Renal pelvis (tissue), 4 donors: ENCODE measurements around the gene UBE2I. TPM values are rescaled to one million over a fixed set of nuclear protein-coding genes. Genes with fewer than 3 reads are reported as not detected.

Source experiments
- DNase-seq: peaks from one replicate; pipeline ENCODE4 v3.0.0-alpha.2; 2013
- polyA plus RNA-seq, 3 donors: library from polyadenylated mRNA; unstranded; fragments of 120-200 nt; gene quantifications; one replicate each; pipeline ENCODE4 v1.2.1, GENCODE V29; 2013; ENCODE audit not compliant: insufficient read length in 3 of 3

The UBE2I gene
- polyA plus RNA-seq, 3 donors: 147 to 171 (median 165) TPM

- DNase-seq: no peak
These were observed 36.8 kb upstream of the UBE2I start for GRCh38 chr16:1272453-1273198.

GRCh38 chr16:1273816-1274215 is 35.6 kb upstream of the UBE2I start:
- DNase-seq: no peak

- DNase-seq: no peak
These were observed 34.7 kb upstream of the UBE2I start for GRCh38 chr16:1274767-1275166.

GRCh38 chr16:1275791-1276579 is 33.5 kb upstream of the UBE2I start:
- no peak for DNase-seq

GRCh38 chr16:1276580-1276878 is 32.9 kb upstream of the UBE2I start:
- DNase-seq: no peak

- no peak for DNase-seq
These were observed 32.3 kb upstream of the UBE2I start for GRCh38 chr16:1277151-1277598.

- no peak for DNase-seq
These were observed 31.7 kb upstream of the UBE2I start for GRCh38 chr16:1277617-1278282.

- no peak for DNase-seq
These were observed 31.0 kb upstream of the UBE2I start for GRCh38 chr16:1278477-1278876.

- DNase-seq: no peak
These were observed 30.1 kb upstream of the UBE2I start for GRCh38 chr16:1279081-1279944.

GRCh38 chr16:1279945-1280589 is 29.4 kb upstream of the UBE2I start:
- DNase-seq: no peak

GRCh38 chr16:1280783-1281182 is 28.7 kb upstream of the UBE2I start:
- DNase-seq: no peak

GRCh38 chr16:1281517-1281916 is 27.9 kb upstream of the UBE2I start:
- DNase-seq: no peak

GRCh38 chr16:1282324-1282973 is 27.0 kb upstream of the UBE2I start:
- no peak for DNase-seq

- no peak for DNase-seq
These were observed 26.1 kb upstream of the UBE2I start for GRCh38 chr16:1283296-1283695.

GRCh38 chr16:1283996-1284616 is 25.3 kb upstream of the UBE2I start:
- DNase-seq: no peak

- no peak for DNase-seq
These were observed 23.5 kb upstream of the UBE2I start for GRCh38 chr16:1285669-1286512.

GRCh38 chr16:1286513-1287094 is 22.8 kb upstream of the UBE2I start:
- no peak for DNase-seq

- DNase-seq: no peak
These were observed 21.3 kb upstream of the UBE2I start for GRCh38 chr16:1287982-1288670.
